GM19351 (cell line): Measurements from ENCODE around the gene YIPF2.
"Not testable (repeated sequence)": the region's sequence is repeated elsewhere in the genome, so short reads cannot be mapped to it uniquely, and the experiment has no call there.

Experiments
- ATAC-seq: cut with Tn5 transposase; IDR thresholded peaks from one replicate; pipeline ENCODE4 v1.9.1; 2021; ENCODE audit warnings: mild to moderate bottlenecking, moderate library complexity; ENCODE audit not compliant: unreplicated experiment

YIPF2 gene

DNA sequence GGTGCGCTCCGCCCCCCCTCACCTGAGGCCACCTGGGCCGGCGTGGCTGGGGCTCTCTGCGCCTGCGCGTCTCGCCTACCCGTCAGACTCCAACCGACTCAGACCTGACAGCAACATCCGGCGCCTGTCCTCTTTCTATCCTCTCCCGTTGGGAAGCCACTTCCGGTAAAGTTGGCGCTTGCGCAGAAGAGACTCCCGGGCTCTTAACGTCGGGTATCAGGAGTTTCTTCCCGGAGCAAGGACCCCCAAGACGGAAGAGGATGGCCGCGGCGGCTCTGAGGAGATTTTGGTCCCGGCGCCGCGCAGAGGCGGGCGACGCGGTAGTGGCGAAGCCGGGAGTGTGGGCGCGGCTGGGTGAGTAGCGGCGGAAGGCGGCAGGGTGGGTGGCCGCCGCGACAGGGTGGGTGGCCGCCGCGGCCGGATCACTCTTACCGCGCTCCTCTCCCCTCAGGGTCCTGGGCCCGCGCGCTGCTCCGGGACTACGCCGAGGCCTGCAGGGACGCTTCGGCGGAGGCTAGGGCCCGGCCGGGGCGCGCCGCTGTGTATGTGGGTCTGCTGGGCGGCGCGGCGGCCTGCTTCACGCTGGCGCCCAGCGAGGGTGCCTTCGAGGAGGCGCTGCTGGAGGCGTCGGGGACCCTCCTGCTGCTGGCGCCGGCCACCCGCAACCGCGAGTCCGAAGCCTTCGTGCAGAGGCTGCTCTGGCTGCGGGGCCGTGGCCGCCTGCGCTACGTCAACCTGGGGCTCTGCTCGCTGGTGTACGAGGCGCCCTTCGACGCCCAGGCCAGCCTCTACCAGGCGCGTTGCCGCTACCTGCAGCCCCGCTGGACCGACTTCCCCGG is at the start of gene YIPF2, which contains the start of gene TIMM29:
TSS of gene YIPF2 (minus strand) at position 77 of the 839 bp plus-strand sequence. CDS start 229 bp downstream, outside the sequence.
TSS of gene TIMM29 (plus strand) at position 249 of the 839 bp plus-strand sequence. CDS start at position 261, 12 bp downstream.
- peak; percentile 75 for ATAC-seq

DNA sequence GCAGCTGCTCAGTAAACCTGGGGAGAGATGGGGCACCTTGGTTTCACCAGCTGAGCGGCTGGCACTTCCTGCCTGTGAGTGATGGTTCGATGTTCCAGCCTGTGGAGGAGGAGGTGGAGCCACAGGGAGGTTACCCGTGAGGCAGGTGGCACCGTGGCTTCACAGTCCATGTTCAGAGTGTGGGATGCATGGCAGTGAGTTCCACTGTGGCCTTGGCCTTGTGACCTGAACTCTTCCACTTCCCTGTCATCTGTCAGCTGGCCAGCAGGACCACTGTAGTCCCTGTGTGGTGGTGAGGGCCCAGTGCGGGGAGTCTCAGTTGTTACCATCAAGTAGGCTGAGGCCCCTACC is 49.3 kb upstream of the YIPF2 start:
- no peak for ATAC-seq

DNA sequence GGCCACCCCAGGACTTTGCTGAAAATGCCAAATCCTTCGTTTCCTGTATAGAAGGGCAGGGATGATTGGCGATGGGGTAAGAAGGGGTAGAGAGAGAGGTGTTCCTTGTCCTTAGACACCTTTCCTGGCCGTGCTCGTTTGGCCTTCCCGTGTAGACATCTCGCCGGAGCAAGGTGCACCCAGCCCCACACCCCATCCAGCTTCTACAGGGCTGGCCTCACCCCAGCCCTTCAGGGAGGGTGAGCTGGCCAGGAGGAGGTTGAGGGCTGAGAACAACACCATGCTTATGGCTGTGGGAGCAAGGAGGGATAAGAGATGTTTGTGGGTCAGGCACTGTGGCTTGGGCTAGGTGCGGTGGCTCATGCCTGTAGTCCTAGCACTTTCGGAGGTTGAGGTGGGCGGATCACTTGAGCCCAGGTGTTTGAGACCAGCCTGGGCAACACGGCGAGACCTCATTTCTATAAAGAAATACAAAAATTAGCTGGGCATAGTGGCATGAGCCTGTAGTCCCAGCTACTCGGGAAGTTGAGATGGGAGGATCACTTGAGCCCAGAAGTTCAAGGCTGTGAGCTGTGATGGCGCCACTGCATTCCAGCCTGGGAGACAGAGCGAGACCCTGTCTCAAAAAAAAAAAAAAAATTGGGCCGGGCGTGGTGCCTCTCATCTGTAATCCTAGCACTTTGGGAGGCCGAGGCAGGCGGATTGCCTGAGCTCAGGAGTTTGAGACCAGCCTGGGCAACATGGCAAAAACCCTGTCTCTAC is 47.9 kb upstream of the YIPF2 start:
- ATAC-seq: no peak

DNA sequence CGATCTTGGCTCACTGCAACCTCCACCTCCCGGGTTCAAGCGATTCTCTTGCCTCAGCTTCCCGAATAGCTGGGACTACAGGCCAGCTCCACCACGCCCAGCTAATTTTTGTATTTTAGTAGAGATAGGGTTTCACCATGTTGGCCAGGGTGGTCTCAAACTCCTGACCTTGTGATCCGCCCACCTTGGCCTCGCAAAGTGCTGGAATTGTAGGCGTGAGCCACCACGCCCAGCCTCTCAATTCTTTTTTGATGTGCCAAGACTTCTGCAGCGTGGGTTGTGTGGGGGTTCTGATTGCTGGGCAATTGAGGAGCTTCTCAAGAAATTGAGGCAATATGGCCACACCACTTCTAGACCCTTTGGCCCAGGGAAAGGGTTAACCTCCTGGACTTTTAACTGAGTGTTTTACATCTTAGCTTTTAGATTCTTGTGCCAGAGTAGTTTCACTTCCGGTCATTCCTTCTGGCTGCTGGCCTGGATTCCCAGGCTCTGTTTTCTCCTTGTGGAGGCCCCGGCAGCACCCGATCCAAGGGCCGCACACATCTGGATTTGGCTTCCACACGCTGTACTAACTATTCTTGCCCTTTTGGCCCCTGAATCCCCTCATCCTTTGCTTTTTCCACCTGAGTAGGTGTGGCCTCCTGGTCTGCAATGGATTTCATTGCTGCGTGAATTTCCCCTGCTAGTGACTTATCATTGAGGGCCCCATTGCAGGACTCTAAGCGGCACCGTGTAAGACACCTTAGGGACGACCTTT is 47.1 kb upstream of the YIPF2 start:
- no peak for ATAC-seq

DNA sequence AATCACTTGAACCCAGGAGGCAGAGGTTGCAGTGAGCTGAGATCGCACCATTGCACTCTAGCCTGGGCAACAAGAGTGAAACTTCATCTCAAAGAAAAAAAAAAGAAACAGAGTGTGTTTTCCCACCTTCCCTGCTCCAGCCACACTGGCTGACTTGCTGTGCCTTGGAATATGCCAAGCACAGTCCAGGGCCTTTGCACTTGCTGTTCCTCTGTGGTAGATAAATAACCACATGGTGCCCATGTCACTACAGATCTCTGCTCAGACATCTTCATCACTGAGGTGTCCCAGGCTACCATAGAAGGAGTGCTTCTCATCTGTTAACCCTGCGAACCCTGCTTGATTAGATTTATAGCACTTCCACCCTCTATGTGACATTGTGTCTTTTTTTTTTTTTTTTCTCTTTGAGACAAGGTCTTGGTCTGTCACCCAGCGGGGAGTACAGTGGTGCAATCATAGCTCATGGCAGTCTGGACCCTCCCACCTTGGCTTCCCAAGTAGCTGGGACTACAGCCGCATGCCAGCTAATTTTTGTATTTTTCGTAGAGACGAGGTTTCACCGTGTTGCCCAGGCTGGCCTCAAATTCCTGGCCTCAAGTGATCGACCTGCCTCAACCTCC is 42.8 kb upstream of the YIPF2 start:
- ATAC-seq: no peak

DNA sequence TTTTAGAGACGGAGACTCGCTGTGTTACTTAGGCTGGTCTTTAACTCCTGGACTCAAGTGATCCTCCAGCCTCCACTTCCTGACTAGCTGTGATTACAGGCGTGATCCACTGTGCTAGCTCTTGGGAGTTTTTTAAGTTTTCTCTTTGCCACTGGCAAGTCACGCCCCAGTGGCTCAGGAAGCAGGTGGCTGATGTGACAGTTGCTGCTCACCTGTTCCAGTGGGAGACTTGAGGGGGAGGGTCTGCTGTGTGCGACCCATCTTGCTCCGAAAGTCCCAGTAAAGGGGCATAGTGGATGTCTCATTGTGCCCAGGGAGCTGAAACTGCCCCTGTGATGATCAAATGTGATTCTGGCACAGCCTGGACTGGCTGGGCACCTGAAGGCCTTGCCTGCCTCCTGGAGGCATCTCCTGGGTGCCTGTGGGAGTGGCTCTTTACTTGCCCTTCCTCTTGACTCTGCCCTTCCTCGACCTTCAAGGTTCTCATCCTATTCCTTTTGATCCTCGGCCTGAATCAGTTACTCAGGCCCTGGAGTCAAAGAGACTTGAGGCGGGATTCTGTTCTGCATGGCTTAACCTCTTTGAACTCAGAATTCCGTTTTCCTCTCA is 40.2 kb upstream of the YIPF2 start:
- no peak for ATAC-seq

DNA sequence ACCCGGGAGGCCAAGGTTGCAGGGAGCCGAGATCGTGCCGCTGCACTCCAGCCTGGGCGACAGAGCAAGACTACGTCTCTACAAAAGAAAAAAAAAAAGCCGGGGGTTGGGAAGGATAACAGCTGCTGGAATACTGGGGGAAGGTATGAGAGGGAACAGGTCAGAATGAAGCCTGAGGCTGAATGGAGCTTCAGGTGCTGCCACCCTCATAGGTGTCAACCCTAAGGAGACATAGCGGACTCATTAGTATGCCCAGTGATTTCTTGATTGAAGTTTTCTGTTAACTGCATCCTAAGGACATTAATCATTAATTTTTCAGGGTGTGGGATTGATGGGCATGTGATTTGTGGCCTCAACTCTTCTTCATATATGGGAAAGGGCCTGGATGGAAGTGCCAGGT is 38.4 kb upstream of the YIPF2 start:
- ATAC-seq: no peak

DNA sequence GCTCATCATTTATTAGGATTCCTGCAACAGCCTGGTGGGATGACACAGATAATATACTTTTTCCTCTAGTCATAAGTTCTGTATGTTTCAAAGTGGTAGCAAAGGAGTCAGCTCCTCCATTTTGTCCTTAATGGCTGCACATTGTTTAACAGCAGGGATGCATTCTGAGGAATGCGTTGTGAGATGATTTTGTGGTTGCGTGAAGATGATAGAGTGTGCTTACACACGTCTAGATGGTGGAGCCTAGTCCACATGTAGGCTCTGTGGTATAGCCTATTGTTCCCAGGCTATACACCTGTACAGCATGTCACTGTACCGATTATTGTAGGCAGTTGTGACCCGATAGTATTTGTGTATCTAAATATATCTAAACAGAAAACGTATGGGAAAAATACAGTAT is 37.0 kb upstream of the YIPF2 start:
- no peak for ATAC-seq

DNA sequence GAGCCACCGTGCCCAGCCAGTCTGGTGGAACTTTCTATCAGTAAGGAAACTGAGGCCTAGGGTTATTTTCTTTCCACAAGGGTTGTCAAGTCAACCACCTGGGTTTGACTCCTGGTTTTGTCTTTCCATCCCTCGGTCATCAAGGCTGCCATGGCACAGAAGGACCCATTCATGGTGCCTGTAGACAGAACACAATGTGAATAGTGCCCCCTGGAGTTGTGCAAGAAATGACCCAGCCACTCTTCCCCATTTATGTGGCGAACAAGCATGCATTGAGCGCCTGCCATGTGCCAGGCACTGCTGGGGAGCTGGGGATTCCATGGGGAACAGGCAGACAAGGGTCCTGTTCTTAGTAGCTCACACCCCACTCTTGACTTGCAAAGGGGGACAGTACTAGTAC is 36.5 kb upstream of the YIPF2 start:
- ATAC-seq: no peak

DNA sequence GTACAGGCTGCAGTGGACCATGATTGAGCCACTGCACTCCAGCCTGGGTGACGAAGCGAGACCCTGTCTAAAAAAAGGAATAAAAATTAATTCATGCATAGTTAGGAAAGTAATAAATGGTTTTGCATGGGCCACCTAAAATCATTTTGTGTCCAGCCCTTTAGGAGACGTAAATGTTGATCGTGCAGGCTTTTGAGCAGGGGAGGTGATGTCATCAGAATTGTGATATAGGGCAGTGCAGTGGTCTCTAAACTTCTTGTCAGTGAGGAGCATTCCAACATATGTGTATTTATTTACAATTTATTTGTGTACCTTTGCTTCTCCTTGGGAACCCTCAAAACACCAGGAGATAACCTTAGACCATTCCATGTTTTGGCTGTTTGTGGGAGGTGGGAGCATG is 35.4 kb upstream of the YIPF2 start:
- no peak for ATAC-seq

DNA sequence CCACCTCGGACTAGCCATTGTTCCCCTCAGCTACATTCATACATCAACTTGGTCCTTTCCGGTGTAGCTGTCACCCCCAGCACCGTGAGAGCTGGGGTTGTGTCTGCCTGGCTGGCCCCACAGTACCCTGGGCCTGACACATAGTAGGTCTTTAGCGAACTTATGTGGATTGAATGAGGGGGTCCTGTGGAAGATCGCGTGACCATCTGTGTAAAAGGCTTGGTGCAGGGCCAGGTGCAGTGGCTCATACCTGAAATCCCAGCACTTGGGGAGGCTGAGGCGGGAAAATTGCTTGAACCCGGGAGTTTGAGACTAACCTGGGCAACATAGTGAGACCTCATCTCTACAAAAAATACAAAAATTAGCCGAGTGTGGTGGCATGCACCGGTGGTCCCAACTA is 34.4 kb upstream of the YIPF2 start:
- ATAC-seq: no peak

DNA sequence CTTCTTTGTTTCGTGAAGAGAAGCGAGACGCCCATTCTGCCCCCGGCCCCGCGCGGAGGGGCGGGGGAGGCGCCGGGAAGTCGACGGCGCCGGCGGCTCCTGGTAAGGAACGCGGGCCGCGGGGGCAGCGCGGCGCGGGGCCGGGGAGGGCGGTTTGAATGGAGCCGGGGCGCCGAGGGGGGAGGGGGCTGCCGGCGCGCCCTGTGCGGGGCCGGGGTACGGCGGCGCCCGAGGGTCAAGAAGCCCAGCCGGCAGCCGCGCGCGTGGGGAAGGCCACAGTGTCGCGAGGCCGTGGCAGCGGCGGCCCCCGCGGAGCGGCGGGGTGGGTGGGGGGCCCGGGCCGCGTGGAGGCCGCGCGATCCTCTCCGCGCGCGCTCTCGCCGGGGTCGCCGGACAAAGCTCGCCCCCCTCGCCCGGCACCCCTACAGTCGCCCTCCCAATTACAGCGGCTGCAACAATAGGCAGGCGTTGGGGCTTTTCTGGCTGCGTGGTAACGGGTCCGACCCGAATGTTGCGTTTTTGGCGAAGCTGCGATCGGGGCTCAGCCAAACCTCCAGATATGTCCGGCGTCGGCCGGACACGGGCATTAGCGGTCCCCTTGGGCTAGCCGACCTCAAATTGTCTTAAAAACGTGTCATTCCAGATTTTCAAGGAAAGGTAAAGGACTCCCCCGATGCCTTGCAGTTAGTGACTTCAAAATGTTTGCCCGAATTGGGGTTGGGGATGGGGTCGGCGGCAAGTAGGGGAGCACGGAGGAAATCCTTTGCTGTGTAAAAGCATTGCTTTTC is 32.8 kb upstream of the YIPF2 start:
- peak; percentile 13 for ATAC-seq

DNA sequence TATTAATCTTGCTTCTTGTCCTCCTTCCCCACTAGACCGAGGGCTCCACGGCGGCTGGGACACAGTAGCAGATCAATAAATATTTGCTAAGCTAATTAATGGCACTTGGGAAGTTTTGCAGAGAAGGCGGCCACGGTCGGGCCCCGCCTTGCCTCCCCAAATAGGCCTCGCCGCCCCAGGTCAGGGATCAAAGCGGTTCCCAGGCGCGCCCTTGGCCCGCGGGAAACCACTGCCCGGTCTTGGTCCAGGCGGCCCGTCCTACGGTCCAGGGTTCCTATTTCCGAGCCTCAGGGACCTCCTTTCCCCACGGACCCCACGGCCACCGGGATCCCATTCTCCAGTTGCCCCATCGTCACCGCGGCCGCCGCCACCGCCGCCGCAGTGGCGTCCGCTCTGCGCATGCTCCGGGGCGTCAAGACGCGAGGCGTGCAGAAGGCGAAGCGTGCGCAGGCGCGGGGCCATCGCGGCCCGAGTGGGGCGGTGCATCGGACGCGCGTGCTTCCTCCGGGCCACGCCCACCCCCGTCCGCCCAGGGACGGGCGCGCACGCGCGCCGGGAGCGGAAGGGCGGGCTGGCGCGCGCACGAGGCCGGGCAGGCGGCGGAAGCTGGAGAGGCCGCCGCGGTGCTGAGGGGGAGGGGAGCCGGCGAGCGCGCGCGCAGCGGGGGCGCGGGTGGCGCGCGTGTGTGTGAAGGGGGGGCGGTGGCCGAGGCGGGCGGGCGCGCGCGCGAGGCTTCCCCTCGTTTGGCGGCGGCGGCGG is 32.1 kb upstream of the YIPF2 start, which contains the start of gene SMARCA4:
TSS of gene SMARCA4 (plus strand) at position 717 of the 759 bp plus-strand sequence. CDS start 23,122 bp downstream, outside the sequence.
- peak; percentile 67 for ATAC-seq

DNA sequence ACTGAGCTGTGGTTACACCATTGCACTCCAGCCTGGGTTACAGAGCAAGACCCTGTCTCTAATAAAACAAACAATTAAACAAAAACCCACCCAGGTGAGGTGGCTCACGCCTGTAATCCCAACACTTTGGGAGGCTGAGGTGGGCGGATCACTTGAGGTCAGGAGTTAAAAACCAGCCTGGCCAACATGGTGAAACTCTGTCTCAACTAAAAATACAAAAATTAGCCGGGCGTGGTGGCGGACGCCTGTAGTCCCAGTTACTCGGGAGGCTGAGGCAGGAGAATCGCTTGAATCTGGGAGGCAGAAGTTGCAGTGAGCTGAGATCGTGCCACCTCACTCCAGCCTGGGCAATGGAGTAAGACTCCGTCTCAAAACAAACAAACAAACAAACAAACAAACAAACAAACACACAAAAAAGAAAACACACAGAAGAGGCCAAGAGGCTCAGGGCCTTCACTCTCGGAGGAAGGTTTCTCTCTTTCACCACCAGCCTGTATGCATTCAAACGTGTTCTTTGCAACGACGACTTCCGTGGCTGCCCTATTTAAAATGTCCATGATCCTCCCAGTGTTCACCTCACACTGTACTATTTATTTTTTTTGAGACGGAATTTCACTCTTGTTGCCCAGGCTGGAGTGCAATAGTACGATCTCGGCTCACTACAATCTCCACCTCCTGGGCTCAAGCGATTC is 31.0 kb upstream of the YIPF2 start:
- not testable (repeated sequence) for ATAC-seq

DNA sequence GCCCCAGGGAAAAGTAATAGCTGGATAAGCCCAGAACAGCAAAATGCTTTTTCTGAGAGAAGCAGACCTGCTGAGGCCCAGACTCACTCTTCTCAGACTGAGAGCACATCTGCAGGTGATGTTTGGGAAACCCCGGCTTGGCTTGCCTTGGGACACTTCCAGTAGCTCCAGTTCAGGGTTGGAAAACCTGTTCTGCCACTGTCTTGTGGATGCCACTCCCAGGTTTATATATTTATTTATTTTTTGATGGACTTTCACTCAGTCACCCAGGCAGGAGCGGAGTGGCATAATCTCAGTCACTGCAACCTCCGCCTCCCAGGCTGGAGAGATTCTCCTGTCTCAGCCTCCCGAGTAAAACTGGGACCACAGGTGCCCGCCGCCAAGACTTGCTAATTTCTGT is 24.4 kb upstream of the YIPF2 start:
- no peak for ATAC-seq

DNA sequence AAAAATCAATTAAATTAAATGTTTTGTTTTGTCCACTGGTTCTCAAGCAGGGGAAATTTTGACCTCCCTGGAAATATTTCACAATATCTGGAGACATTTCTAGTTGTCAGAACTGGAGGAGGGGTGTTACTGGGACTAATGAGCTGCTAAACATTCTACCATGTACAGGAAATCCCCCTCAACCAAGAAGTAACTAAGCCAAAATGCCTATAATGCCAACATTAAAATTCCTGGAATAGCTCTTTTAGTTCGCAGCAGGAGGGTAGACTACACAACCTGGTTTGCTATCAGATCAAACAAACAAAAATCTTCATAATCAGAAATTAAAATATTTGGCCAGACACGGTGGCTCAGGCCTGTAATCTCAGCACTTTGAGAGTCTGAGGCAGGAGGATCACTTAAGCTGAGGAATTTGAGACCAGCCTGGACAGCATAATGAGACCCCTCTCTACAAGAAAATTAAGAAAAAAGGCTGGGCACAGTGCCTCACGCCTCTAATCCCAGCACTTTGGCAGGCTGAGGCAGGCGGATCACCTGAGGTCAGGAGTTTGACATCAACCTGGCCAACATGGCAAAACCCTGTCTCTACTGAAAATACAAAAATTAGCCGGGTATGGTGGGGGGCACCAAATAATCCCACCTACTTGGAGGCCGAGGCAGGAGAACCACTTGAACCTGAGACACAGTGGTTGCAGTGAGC is 18.7 kb upstream of the YIPF2 start:
- ATAC-seq: no peak

DNA sequence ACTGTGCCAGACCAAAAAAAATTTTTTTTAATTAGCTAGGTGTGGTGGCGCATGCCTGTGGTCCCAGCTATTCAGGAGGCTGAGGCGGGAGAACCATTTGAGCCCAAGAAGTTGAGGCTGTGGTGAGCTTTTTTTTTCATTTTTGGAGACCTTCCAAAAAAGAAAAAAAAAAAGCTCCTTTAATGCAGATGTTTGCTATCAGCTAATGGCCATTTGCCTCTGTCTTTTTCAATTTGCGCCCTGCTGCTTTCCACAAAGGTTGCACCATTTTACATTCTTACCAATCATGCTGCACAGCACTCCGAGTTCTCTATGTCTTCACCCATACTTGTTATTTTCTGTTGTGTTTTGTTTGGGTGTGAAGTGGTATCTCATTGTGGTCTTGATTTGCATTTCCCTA is 16.8 kb upstream of the YIPF2 start:
- no peak for ATAC-seq

DNA sequence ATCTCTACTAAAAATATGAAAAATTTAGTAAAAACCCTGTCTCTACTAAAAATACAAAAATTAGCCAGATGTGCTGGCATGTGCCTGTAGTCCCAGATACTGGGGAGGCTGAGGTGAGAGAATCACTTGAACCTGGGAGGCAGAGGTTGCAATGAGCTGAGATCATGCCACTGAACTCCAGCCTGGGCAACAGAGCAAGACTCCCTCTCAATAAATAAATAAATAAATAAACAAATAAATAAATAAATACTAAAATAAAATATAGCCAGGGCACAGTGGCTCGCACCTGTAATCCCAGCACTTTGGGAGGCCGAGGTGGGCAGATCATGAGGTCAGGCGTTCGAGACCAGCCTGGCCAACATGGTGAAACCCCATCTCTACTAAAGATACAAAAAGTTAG is 15.0 kb upstream of the YIPF2 start:
- not testable (repeated sequence) for ATAC-seq
